PFSK-1 (cell line): Measurements from ENCODE around the gene ZNF419.

Source experiments
- FOXP2 ChIP-seq: optimal IDR thresholded peaks from 2 replicates; pipeline ENCODE3; 2011; ENCODE audit warnings: borderline replicate concordance, control low read depth, inconsistent platforms; ENCODE audit not compliant: insufficient read depth; ENCODE audit errors: extremely low read length, extremely low read depth
- POLR2AphosphoS5 ChIP-seq: IDR thresholded peaks from 2 replicates; pipeline ENCODE4 v1.6.1; 2012; ENCODE audit warnings: low read depth, mild to moderate bottlenecking, control low read depth, low read length, moderate library complexity
- REST ChIP-seq, 2 experiments: IDR thresholded peaks; 2 replicates each; pipeline versions ENCODE4 v1.6.1 to v1.8.0; 2011 to 2012; ENCODE audit warnings: low read depth in 2 of 2, low read length in 2 of 2, control low read depth in 1 of 2, inconsistent platforms in 1 of 2, mild to moderate bottlenecking in 1 of 2, moderate library complexity in 1 of 2; ENCODE audit not compliant: insufficient read depth in 1 of 2
- SIN3A ChIP-seq: IDR thresholded peaks from 2 replicates; pipeline ENCODE4 v1.6.1; 2012; ENCODE audit warnings: mild to moderate bottlenecking, low read length, moderate library complexity, borderline replicate concordance; ENCODE audit not compliant: insufficient read depth
- TAF1 ChIP-seq: IDR thresholded peaks from 2 replicates; pipeline ENCODE4 v1.6.1; 2012; ENCODE audit warnings: low read length, control low read depth, borderline replicate concordance; ENCODE audit not compliant: insufficient read depth

ZNF419 gene

GRCh38 chr19:57452307-57452706 is 35.2 kb upstream of the ZNF419 start:
- no peak for TF ChIP-seq TAF1
- no peak for TF ChIP-seq REST (IDR thresholded peaks at IDR 0.05; ENCODE audit: insufficient read depth in 1 of 2, low read depth in 2 of 2, low read length in 2 of 2)
- no peak for TF ChIP-seq FOXP2
- no peak for TF ChIP-seq POLR2AphosphoS5
- no peak for TF ChIP-seq SIN3A

DNA sequence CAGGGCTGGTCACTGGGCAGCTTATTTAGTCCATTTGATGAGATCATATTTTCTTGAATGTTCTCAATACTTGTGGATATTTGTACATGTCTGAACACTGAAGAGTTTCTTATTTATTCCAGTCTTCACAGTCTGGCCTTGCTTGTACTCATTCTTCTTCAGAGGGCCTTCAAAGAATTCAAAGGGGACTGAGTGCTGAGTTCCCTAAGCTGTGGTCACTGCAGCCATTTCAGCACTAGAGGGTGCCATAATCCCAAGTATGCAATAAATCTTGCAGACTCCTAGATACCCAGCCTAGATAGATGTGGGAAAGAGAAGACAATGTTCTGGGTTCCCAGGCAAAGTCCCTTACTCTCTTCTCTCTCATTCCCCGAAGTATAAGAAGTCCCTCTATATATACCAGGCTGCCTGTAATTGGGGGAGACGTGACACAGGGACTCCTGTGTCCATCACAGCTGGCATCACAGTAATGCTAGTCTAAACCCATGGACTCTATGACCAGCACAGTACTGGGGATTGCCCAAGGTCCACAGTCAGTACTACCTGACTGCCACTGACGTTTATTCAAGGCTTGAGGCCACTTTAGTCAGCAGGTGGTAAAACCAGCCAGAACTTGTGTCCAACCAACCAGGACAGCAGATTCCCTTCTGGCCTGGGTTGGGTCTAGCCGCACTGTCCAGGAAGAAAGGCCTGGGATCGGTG is 21.7 kb upstream of the ZNF419 start:
- TF ChIP-seq REST (IDR thresholded peaks at IDR 0.05; ENCODE audit: insufficient read depth in 1 of 2, low read depth in 2 of 2, low read length in 2 of 2), result no peak
- no peak for TF ChIP-seq TAF1
- TF ChIP-seq POLR2AphosphoS5, result no peak
- TF ChIP-seq FOXP2, result no peak
- no peak for TF ChIP-seq SIN3A

- TF ChIP-seq SIN3A, result no peak
- no peak for TF ChIP-seq TAF1
- TF ChIP-seq POLR2AphosphoS5, result no peak
- no peak for TF ChIP-seq FOXP2
- TF ChIP-seq REST (IDR thresholded peaks at IDR 0.05; ENCODE audit: insufficient read depth in 1 of 2, low read depth in 2 of 2, low read length in 2 of 2), result no peak
Measured at GRCh38 chr19:57466489-57466888, 21.1 kb upstream of the ZNF419 start.

DNA sequence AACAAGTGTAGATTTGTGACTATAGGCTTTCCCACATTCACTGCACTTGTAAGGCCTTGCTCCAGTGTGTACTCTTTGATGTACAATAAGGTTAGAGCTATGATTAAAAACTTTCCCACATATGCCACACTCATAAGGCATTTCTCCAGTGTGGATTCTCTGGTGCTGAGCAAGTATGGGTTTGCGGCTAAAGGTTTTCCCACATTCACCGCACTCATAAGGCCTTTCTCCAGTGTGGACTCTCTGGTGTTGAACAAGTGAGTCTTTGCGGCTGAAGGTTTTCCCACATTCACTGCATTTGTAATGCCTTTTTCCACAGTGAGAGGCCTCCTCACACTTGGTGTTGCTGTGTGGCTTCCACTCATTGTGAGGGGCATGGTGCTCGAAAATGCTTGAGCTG is 13.9 kb upstream of the ZNF419 start:
- no peak for TF ChIP-seq REST (IDR thresholded peaks at IDR 0.05; ENCODE audit: insufficient read depth in 1 of 2, low read depth in 2 of 2, low read length in 2 of 2)
- TF ChIP-seq SIN3A, result no peak
- no peak for TF ChIP-seq POLR2AphosphoS5
- TF ChIP-seq FOXP2, result no peak
- TF ChIP-seq TAF1, result no peak
